Ishikawa (cell line): ENCODE results near the gene LTO1.

Source experiments
- CEBPB ChIP-seq: IDR thresholded peaks from 2 replicates; pipeline ENCODE4 v1.6.1; 2012
- CREB1 ChIP-seq: IDR thresholded peaks from 2 replicates; pipeline ENCODE4 v1.6.1; 2012; ENCODE audit warnings: low read depth
- EGR1 ChIP-seq: IDR thresholded peaks from 2 replicates; pipeline ENCODE4 v1.6.1; 2012
- EP300 ChIP-seq: IDR thresholded peaks from 2 replicates; pipeline ENCODE4 v1.6.1; 2012; ENCODE audit warnings: borderline replicate concordance
- FOXM1 ChIP-seq: IDR thresholded peaks from 2 replicates; pipeline ENCODE4 v1.6.1; 2012; ENCODE audit warnings: low read depth, borderline replicate concordance
- NFIC ChIP-seq: IDR thresholded peaks from 2 replicates; pipeline ENCODE4 v1.6.1; 2012
- RAD21 ChIP-seq: IDR thresholded peaks from 2 replicates; pipeline ENCODE4 v1.6.1; 2012; ENCODE audit warnings: low read depth
- TAF1 ChIP-seq: IDR thresholded peaks from 2 replicates; pipeline ENCODE4 v1.6.1; 2012; ENCODE audit warnings: low read depth, mild to moderate bottlenecking
- TCF12 ChIP-seq: IDR thresholded peaks from 2 replicates; pipeline ENCODE4 v1.6.1; 2012; ENCODE audit warnings: low read depth
- TEAD4 ChIP-seq: IDR thresholded peaks from 2 replicates; pipeline ENCODE4 v1.6.1; 2012
- YY1 ChIP-seq: IDR thresholded peaks from 2 replicates; pipeline ENCODE4 v1.6.1; 2012; ENCODE audit warnings: low read depth
- ZBTB7A ChIP-seq: IDR thresholded peaks from 2 replicates; pipeline ENCODE4 v1.6.1; 2012; ENCODE audit warnings: low read depth
- TF ChIP-seq, protein P1 (sequence below): IDR thresholded peaks from 2 replicates; pipeline ENCODE4 v1.6.1; 2012
- TF ChIP-seq, protein P2 (sequence below): IDR thresholded peaks from 2 replicates; pipeline ENCODE4 v1.6.1; 2012; ENCODE audit warnings: low read depth, mild to moderate bottlenecking
- TF ChIP-seq, protein P3 (sequence below): IDR thresholded peaks from 2 replicates; pipeline ENCODE4 v1.6.1; 2012

Gene LTO1, protein sequence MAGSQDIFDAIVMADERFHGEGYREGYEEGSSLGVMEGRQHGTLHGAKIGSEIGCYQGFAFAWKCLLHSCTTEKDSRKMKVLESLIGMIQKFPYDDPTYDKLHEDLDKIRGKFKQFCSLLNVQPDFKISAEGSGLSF

DNA sequence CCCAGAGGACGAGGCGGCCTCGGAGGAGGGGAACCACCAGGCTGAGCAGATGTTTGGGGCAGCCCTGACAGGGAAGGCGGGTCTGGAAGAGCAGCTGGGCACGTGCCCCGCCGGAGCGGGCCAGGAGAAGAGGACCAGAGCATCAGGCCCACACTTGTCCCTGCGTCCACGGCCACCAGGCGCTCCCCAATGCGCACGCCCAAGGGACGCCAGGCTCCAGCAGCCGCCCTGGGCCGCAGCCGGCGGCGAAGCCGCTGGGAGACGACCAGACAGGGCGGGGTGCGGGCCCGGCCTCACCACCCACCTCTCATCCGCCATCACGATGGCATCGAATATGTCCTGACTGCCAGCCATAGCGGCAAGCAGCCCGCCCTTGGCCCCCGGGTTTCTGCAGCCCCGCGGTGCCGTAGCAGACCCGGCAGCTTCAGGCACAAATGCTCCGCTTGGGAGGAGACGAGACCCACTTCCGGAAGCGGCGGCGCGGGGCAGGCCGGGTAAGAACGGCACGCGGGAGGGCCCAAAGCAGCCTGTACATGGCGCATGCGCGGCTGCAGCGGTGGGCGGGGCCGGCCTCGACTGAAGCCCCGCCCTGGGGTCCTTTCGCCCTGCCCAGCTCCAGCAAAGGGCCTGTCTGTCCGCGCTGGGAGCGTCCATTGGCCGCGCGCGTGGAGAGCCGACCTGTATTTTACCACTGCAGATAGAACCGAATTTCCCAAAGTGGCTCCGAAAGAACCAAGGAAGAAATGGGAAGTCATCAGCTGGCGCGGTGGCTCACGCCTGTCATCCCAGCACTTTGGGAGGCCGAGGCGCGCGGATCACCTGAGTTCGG, at the start of gene LTO1:
LTO1 (minus strand) TSS at position 468 of the 829 bp plus-strand sequence; CDS start at position 354, 114 bp downstream.
- no peak for TF ChIP-seq EGR1
- TF ChIP-seq ZBTB7A: no peak
- peak; percentile 22; the same call in 1 of the 2 replicates for TF ChIP-seq TEAD4
- TF ChIP-seq TCF12: peak; percentile 82
- peak; percentile 49; the same call in 1 of the 2 replicates for TF ChIP-seq YY1
- peak; percentile 92 for TF ChIP-seq TAF1
- TF ChIP-seq NFIC: peak; percentile 41; the same call in 1 of the 2 replicates
- TF ChIP-seq, protein P1, sequence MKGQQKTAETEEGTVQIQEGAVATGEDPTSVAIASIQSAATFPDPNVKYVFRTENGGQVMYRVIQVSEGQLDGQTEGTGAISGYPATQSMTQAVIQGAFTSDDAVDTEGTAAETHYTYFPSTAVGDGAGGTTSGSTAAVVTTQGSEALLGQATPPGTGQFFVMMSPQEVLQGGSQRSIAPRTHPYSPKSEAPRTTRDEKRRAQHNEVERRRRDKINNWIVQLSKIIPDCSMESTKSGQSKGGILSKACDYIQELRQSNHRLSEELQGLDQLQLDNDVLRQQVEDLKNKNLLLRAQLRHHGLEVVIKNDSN: peak; percentile 72
- no peak for TF ChIP-seq CREB1
- TF ChIP-seq, protein P2, sequence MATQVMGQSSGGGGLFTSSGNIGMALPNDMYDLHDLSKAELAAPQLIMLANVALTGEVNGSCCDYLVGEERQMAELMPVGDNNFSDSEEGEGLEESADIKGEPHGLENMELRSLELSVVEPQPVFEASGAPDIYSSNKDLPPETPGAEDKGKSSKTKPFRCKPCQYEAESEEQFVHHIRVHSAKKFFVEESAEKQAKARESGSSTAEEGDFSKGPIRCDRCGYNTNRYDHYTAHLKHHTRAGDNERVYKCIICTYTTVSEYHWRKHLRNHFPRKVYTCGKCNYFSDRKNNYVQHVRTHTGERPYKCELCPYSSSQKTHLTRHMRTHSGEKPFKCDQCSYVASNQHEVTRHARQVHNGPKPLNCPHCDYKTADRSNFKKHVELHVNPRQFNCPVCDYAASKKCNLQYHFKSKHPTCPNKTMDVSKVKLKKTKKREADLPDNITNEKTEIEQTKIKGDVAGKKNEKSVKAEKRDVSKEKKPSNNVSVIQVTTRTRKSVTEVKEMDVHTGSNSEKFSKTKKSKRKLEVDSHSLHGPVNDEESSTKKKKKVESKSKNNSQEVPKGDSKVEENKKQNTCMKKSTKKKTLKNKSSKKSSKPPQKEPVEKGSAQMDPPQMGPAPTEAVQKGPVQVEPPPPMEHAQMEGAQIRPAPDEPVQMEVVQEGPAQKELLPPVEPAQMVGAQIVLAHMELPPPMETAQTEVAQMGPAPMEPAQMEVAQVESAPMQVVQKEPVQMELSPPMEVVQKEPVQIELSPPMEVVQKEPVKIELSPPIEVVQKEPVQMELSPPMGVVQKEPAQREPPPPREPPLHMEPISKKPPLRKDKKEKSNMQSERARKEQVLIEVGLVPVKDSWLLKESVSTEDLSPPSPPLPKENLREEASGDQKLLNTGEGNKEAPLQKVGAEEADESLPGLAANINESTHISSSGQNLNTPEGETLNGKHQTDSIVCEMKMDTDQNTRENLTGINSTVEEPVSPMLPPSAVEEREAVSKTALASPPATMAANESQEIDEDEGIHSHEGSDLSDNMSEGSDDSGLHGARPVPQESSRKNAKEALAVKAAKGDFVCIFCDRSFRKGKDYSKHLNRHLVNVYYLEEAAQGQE: no peak; the same call in 1 of the 2 replicates
- no peak for TF ChIP-seq FOXM1
- TF ChIP-seq, protein P3, sequence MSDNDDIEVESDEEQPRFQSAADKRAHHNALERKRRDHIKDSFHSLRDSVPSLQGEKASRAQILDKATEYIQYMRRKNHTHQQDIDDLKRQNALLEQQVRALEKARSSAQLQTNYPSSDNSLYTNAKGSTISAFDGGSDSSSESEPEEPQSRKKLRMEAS: peak; percentile 74

DNA sequence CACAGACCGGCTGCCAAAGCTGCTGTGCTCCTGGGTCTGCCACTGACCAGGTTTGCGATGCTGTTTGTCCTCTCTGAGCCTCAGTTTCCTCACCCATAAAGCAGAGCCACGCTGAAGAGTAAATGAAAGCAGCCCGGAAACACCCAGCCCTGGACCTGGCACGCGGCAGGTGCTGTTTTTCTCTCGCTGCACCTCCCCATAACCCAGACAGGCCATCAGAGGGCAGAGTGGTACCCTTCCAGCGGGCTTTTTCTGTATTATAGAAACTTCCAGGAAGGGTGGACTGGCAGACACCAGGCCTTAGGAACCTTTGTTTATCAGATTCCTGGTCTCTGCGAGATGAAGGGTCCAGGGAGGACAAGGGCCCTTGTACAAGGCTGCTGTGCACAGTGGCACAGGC, 46.6 kb upstream of the LTO1 start:
- TF ChIP-seq TAF1 (no peak), RAD21 (peak; percentile 49; the same call in 1 of the 2 replicates)

DNA sequence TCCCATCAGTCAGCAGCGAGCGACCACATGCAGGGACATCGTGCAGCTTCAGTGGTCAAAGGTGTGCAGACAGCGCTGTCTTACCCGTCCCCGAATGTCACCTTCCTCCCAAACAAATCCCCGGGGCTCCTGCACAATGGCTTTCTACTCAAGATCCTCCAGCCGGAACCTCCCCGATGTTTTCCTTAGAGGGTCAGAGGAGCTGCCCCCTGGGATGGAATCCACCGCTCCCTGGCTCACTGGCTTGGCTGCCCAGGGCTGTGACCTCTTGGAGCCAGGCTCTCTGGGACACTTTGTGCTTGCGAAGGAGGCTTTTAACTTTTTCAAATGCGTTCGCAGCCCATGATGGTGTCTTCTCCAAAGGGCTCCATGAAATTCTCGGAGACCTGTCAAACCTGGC, 46.0 kb upstream of the LTO1 start:
- TF ChIP-seq EP300 (peak; percentile 43; the same call in 1 of the 2 replicates), TCF12 (0 out of 2 replicates have a peak, but pooled peaks have one; percentile 39), NFIC (no peak)

DNA sequence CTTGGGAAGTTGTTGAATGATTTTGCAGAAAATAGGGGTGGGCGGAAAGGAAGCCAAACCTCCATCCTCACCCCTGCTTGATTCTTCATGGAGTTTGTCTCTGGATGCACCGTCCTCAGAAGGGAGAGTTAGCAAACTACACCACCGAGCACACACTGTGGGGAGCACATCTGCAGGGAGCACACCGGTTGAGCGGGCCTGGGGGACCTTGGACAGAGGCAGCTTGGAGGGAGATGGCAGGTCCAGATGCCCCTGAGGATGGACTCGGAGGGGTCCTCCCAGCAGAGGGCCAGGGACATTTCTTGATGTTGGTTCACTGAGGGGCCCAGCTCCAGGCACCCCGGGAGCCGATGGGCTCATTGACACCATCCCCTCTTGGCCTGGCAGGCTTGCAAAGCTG, 43.8 kb upstream of the LTO1 start:
- TF ChIP-seq EGR1: no peak
- TF ChIP-seq, protein P2: peak; percentile 45; the same call in 1 of the 2 replicates
- no peak for TF ChIP-seq FOXM1
- TF ChIP-seq, protein P3: no peak
- no peak for TF ChIP-seq TAF1
- no peak for TF ChIP-seq RAD21
- TF ChIP-seq TCF12: no peak

DNA sequence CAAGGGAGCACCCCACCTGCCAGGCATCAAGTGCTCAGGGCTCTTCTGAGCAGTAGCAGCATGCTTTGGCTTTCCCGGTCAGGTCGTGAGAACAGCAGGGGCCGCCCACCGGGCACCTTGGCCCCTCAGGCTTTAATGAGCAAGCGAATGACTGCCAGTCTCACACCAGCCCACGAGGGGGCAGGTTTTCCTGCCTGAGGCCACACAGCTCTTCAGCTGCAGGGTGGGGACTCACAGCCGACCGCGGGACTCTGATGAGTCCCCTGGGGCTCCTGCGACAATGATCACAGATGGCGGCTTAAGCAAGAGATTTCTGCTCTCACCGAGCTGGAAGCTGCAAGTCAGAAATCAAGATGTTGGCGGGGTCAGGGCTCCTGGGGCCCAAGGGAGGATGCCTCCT, 43.0 kb upstream of the LTO1 start:
- TF ChIP-seq, protein P2: no peak
- TF ChIP-seq, protein P3: 0 out of 2 replicates have a peak, but pooled peaks have one; percentile 15
- no peak for TF ChIP-seq TEAD4
- no peak for TF ChIP-seq CEBPB
- TF ChIP-seq CREB1: no peak
- TF ChIP-seq YY1: no peak
- no peak for TF ChIP-seq FOXM1
- TF ChIP-seq EP300: no peak
- no peak for TF ChIP-seq EGR1
- TF ChIP-seq ZBTB7A: 0 out of 2 replicates have a peak, but pooled peaks have one; percentile 21
- TF ChIP-seq, protein P1: no peak
- TF ChIP-seq TAF1: no peak
- TF ChIP-seq RAD21: peak; percentile 74
- no peak for TF ChIP-seq NFIC
- TF ChIP-seq TCF12: no peak
